Heart left ventricle (tissue), 16 donors: Measurements from ENCODE around the gene ALK. TPM values are rescaled to one million over a fixed set of nuclear protein-coding genes. Genes with fewer than 3 reads are reported as not detected.

Experiments used
- ATAC-seq, 4 donors: fragments of 200-7000 bp; cut with Tn5 transposase; one replicate each; pipeline ENCODE4 v1.9.1; 2020 to 2022; ENCODE audit warnings: moderate library complexity in 4 of 4, mild to moderate bottlenecking in 3 of 4, moderate number of reproducible peaks in 1 of 4
- DNase-seq, 5 donors: peaks; one replicate each; pipeline ENCODE4 v3.0.0-alpha.2; 2020
- H3K27ac ChIP-seq, 12 donors: fragments of 200-600 bp; sonication (generic) in 4 of 12; one replicate each; pipeline versions ENCODE4 v1.5.0 to v1.8.0; 2016 to 2022; ENCODE audit warnings: mild to moderate bottlenecking in 2 of 12
- H3K27me3 ChIP-seq, 9 donors: fragments of 200-600 bp; sonication (generic) in 2 of 9; one replicate each; pipeline versions ENCODE4 v1.5.1 to v1.8.0; 2016 to 2022; ENCODE audit warnings: mild to moderate bottlenecking in 3 of 9
- H3K36me3 ChIP-seq, 9 donors: fragments of 200-600 bp; sonication (generic) in 2 of 9; one replicate each; pipeline versions ENCODE4 v1.5.0 to v1.8.0; 2018 to 2022; ENCODE audit warnings: mild to moderate bottlenecking in 2 of 9
- H3K4me1 ChIP-seq, 12 donors: fragments of 200-600 bp; sonication (generic) in 4 of 12; one replicate each; pipeline versions ENCODE4 v1.5.0 to v1.8.0; 2016 to 2022; ENCODE audit warnings: mild to moderate bottlenecking in 3 of 12
- H3K4me3 ChIP-seq, 12 donors: fragments of 200-600 bp; sonication (generic) in 4 of 12; one replicate each; pipeline versions ENCODE4 v1.5.0 to v1.8.0; 2017 to 2022; ENCODE audit warnings: mild to moderate bottlenecking in 9 of 12, moderate library complexity in 4 of 12
- H3K9me3 ChIP-seq, 12 donors: fragments of 200-600 bp; sonication (generic) in 4 of 12; one replicate each; pipeline versions ENCODE4 v1.5.0 to v1.8.0; 2016 to 2022; ENCODE audit warnings: mild to moderate bottlenecking in 1 of 12
- CTCF ChIP-seq, 12 donors: fragments of 200-600 bp; sonication (generic) in 4 of 12; IDR thresholded peaks; one replicate each; pipeline versions ENCODE4 v1.5.0 to v1.8.0; 2018 to 2022; ENCODE audit warnings: antibody characterized with exemption in 12 of 12, mild to moderate bottlenecking in 5 of 12
- POLR2A ChIP-seq, 2 donors: fragments of 450-650 bp; IDR thresholded peaks; one replicate each; pipeline ENCODE4 v1.6.1; 2017; ENCODE audit warnings: antibody characterized with exemption in 2 of 2, mild to moderate bottlenecking in 2 of 2, moderate library complexity in 2 of 2
- WGBS, 4 donors: extraction: QIAGEN DNeasy Blood & Tissue Kit in 2 of 4; methylation state at CpG; one replicate each; pipeline versions ENCODE4 v1.1.5 to v1.1.7; 2013 to 2018; 5-methylcytosine and 5-hydroxymethylcytosine counted together
- intact Hi-C, 10 donors: fragments of 100-400 bp; cut with DNase I; formaldehyde crosslinking; loops; one replicate each; pipeline versions ENCODE4 v1.11.1 to v1.14.2; 2022
- polyA plus RNA-seq, 2 donors: library from polyadenylated mRNA; stranded (reverse); fragments of 200-250 nt; gene quantifications; one replicate each; pipeline ENCODE4 v1.2.3, GENCODE V29; 2013
- total RNA-seq, 9 donors: library from RNA; depleted of rRNA in 2 of 9; stranded (reverse); fragments of >200 nt in 2 of 9; fragmentation: NEBNext Ultra II Directional in 3 of 9; extraction: Animal tissue kit (Norgen Biotek cat#: 25700) in 3 of 9; gene quantifications; one replicate each; pipeline versions ENCODE4 v1.1.0 to v1.2.4, GENCODE V29; 2016 to 2023
- donor health status: ischemic (EF 13 %, LVEDD 7.1; RV severe dilation, severe dysfunction).
- donor health status: healthy with polysubstance abuse.
- donor health status: DM: no; HTN: yes; CAD: no.
- donor health status: DM: no; HTN: no; CAD: no.
- donor health status: ischemic (EF 25% LVEDD 6.9; RV normal size, moderate dysfunction).
- donor health status: ischemic (EF 25% LVEDD 5.7; RV mildly dilated, moderate dysfunction).
- donor health status: healthy.
- donor health status: DM: yes; HTN: yes; CAD: no.
- donor health status: ischemic (EF 35%, LVEDD 5.7; RV mildly dilated, moderate dysfunction).
- donor health status: nonischemic (EF 11% LVEDD 7.7; RV severe dilation, severe dysfunction).
- donor health status: DM: yes; HTN: yes; CAD: no.
- donor health status: PGD.
- donor health status: ischemic (EF 29% LVEDD 5.4; RV normal size, mild dysfunction).
- donor health status: nonischemic (EF 23%, LVEDD 6.1; RV moderate dilation, normal function).

ALK gene
- total and polyA plus RNA-seq, 11 donors, result 0.05 to 0.50 (median 0.13) TPM; not detected in 5

GRCh38 chr2:29222381-29223179, 698.8 kb downstream of the ALK start:
- peaks cover 0 to 32% (median 6%) of the 10 kb centered on the region in 9 donors for H3K27me3 ChIP-seq
- H3K4me3 ChIP-seq, result no peak overlapping the region
- TF ChIP-seq POLR2A (IDR thresholded peaks at IDR 0.05) (no peak), CTCF (IDR thresholded peaks at IDR 0.05) (no peak)
- no peak overlapping the region for H3K27ac ChIP-seq
- no peak for ATAC-seq
- 79 to 85% (median 82%) methylated on average over 11 of the region's 11 CpGs for WGBS, 4 donors
- peaks cover 0 to 9% (median 0%) of the 10 kb centered on the region in 12 donors for H3K4me1 ChIP-seq
- no peaks in the 10 kb centered on the region for H3K9me3 ChIP-seq
- intact Hi-C loops, result no loop called here
- no peaks in the 10 kb centered on the region for H3K36me3 ChIP-seq
- no peak for DNase-seq

GRCh38 chr2:29220506-29221270, 700.7 kb downstream of the ALK start:
- peaks cover 0 to 14% (median 0%) of the 10 kb centered on the region in 9 donors for H3K27me3 ChIP-seq
- TF ChIP-seq POLR2A (IDR thresholded peaks at IDR 0.05) (no peak), CTCF (IDR thresholded peaks at IDR 0.05) (no peak)
- H3K36me3 ChIP-seq, result no peaks in the 10 kb centered on the region
- ATAC-seq, result no peak
- intact Hi-C loops, result no loop called here
- no peaks in the 10 kb centered on the region for H3K9me3 ChIP-seq
- no peak overlapping the region for H3K4me3 ChIP-seq
- no peak for DNase-seq
- 78 to 84% (median 83%) methylated on average over 12 of the region's 12 CpGs for WGBS, 4 donors
- H3K4me1 ChIP-seq, result peaks cover 0 to 9% (median 0%) of the 10 kb centered on the region in 12 donors
- H3K27ac ChIP-seq, result no peak overlapping the region

DNA sequence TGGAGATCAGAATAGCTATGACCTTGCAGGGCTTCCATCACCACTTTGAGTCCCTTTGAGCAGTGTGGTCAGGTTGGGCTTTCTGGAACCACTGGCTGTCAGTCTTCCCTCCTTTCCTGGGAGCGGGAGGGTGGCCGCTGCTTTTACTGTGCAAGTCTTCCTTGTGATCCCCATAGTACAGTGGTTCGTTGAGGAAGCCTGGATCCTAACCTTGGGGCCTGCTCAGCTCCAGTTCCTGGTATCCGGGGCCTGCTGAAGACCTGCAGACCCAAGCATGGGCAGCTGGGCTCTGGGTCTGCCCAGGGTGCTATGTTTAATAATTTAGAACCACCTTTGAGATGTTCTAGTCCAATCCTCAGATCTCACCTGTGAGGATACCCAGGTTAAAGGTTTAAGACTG, 702.0 kb downstream of the ALK start:
- H3K9me3 ChIP-seq, result no peaks in the 10 kb centered on the region
- ATAC-seq, result no peak

More for the DNA sequence above, 702.0 kb downstream of the ALK start:
- Histone ChIP-seq H3K27ac (no peak overlapping the region), H3K27me3 (peaks cover 0 to 7% (median 0%) of the 10 kb centered on the region in 9 donors), H3K4me1 (peaks cover 0 to 9% (median 0%) of the 10 kb centered on the region in 12 donors), H3K36me3 (no peaks in the 10 kb centered on the region), H3K4me3 (no peak overlapping the region)
- 77 to 89% (median 82%) methylated on average over 2 to 4 of the region's 4 CpGs for WGBS, 4 donors
- intact Hi-C loops, result no loop called here
- no peak for DNase-seq
- TF ChIP-seq POLR2A (IDR thresholded peaks at IDR 0.05) (no peak), CTCF (IDR thresholded peaks at IDR 0.05) (no peak)
